Activated CD4-positive, alpha-beta T cell treated with anti-CD3 and anti-CD28 coated beads for 36 hours (primary cell): ENCODE data around the gene PTGS2. TPM values are rescaled to one million over a fixed set of nuclear protein-coding genes. Genes with fewer than 3 reads are reported as not detected.

Experiments
- ATAC-seq: fragments of 200-7000 bp; cut with Tn5 transposase; one replicate; pipeline ENCODE4 v1.10.0; 2021; ENCODE audit warnings: mild to moderate bottlenecking, moderate library complexity
- CTCF ChIA-PET: fragments of 350-600 bp; sonication (Branson Sonifier 250); formaldehyde crosslinking; loops from one replicate; lab custom pipeline; 2021; ENCODE audit warnings: antibody characterized with exemption; lab: Charles Lee
- POLR2A ChIA-PET: fragments of 350-600 bp; sonication (Branson Sonifier 250); formaldehyde crosslinking; loops from one replicate; lab custom pipeline; 2021; ENCODE audit warnings: antibody characterized with exemption, inconsistent platforms; lab: Charles Lee
- DNase-seq: peaks from one replicate; pipeline ENCODE4 v3.0.0-alpha.2; 2020
- H3K27ac Mint-ChIP-seq: one replicate; pipeline ENCODE4 v1.8.0; 2021; ENCODE audit warnings: mixed read lengths
- H3K27me3 Mint-ChIP-seq: one replicate; pipeline ENCODE4 v1.8.0; 2021; ENCODE audit warnings: mixed read lengths
- H3K36me3 Mint-ChIP-seq: one replicate; pipeline ENCODE4 v1.8.0; 2021; ENCODE audit warnings: low read depth, mixed read lengths
- H3K4me1 Mint-ChIP-seq: one replicate; pipeline ENCODE4 v1.8.0; 2021; ENCODE audit warnings: mixed read lengths
- H3K4me3 Mint-ChIP-seq: one replicate; pipeline ENCODE4 v1.8.0; 2021; ENCODE audit warnings: mild to moderate bottlenecking, moderate library complexity, mixed read lengths
- H3K9me3 Mint-ChIP-seq: one replicate; pipeline ENCODE4 v1.8.0; 2021; ENCODE audit warnings: low read depth, mixed read lengths
- intact Hi-C, 2 experiments: fragments of 100-400 bp; cut with DNase I in 1 of 2; cut with micrococcal nuclease in 1 of 2; formaldehyde crosslinking; loops; one replicate each; pipeline versions ENCODE4 v1.14.2 to v1.15.1; 2022 to 2024; cut with DNase I, micrococcal nuclease
- total RNA-seq, 2 experiments: library from RNA; stranded (reverse); gene quantifications; one replicate each; pipeline ENCODE4 v1.2.3, GENCODE V29; 2021

Gene PTGS2
- total RNA-seq, 2 experiments from 2014 or later = 1.1 to 1.2 TPM

- no peaks in the 10 kb centered on the region for H3K36me3 Mint-ChIP-seq
- no peak overlapping the region for H3K27ac Mint-ChIP-seq
- ChIA-PET POLR2A (no interaction called here), CTCF (interaction anchor here (0.7 kb wide), 1 partner anchor 312 kb away, joined by 3 read pairs; no protein-coding TSS in a partner anchor)
- ATAC-seq (no peak), DNase-seq (no peak)
- H3K4me3 Mint-ChIP-seq = no peak overlapping the region
- intact Hi-C loops = no loop called here
- no peaks in the 10 kb centered on the region for H3K4me1 Mint-ChIP-seq
- H3K27me3 Mint-ChIP-seq = peaks cover 5% of the 10 kb centered on the region
- no peaks in the 10 kb centered on the region for H3K9me3 Mint-ChIP-seq
Observed at GRCh38 chr1:186636786-186637185, 43.4 kb downstream of the PTGS2 start.

- intact Hi-C loops = no loop called here
- no peaks in the 10 kb centered on the region for H3K9me3 Mint-ChIP-seq
- H3K4me1 Mint-ChIP-seq = no peaks in the 10 kb centered on the region
- no peak for ATAC-seq
- no peak for DNase-seq
- CTCF ChIA-PET = interaction anchor here (0.6 kb wide), 1 partner anchor 317 kb away, joined by 3 read pairs; no protein-coding TSS in a partner anchor
- H3K27ac Mint-ChIP-seq = no peak overlapping the region
- no peaks in the 10 kb centered on the region for H3K36me3 Mint-ChIP-seq
- POLR2A ChIA-PET = no interaction called here
- H3K4me3 Mint-ChIP-seq = no peak overlapping the region
- peaks cover 5% of the 10 kb centered on the region for H3K27me3 Mint-ChIP-seq
Observed at GRCh38 chr1:186634511-186634910, 45.7 kb downstream of the PTGS2 start.

- Mint-ChIP-seq H3K4me1 (no peaks in the 10 kb centered on the region), H3K4me3 (no peak overlapping the region), H3K27ac (no peak overlapping the region), H3K36me3 (no peaks in the 10 kb centered on the region), H3K9me3 (no peaks in the 10 kb centered on the region), H3K27me3 (peaks cover 5% of the 10 kb centered on the region)
- POLR2A ChIA-PET = no interaction called here
- CTCF ChIA-PET = no interaction called here
- no peak for DNase-seq
- intact Hi-C loops = no loop called here
- ATAC-seq = no peak
Observed at GRCh38 chr1:186633116-186633515, 47.1 kb downstream of the PTGS2 start.

- intact Hi-C loops = no loop called here
- H3K36me3 Mint-ChIP-seq = no peaks in the 10 kb centered on the region
- no peaks in the 10 kb centered on the region for H3K9me3 Mint-ChIP-seq
- no peak overlapping the region for H3K4me3 Mint-ChIP-seq
- ChIA-PET POLR2A (no interaction called here), CTCF (no interaction called here)
- H3K4me1 Mint-ChIP-seq = no peaks in the 10 kb centered on the region
- DNase-seq (no peak), ATAC-seq (no peak)
- no peak overlapping the region for H3K27ac Mint-ChIP-seq
- H3K27me3 Mint-ChIP-seq = peaks cover 4% of the 10 kb centered on the region
Observed at GRCh38 chr1:186629341-186629740, 50.9 kb downstream of the PTGS2 start.

- Mint-ChIP-seq H3K9me3 (no peaks in the 10 kb centered on the region), H3K27me3 (peaks cover 4% of the 10 kb centered on the region), H3K4me3 (no peak overlapping the region), H3K4me1 (no peaks in the 10 kb centered on the region), H3K36me3 (no peaks in the 10 kb centered on the region), H3K27ac (no peak overlapping the region)
- ChIA-PET POLR2A (no interaction called here), CTCF (no interaction called here)
- no peak for DNase-seq
- no peak for ATAC-seq
- intact Hi-C loops = no loop called here
Observed at GRCh38 chr1:186628910-186629309, 51.3 kb downstream of the PTGS2 start.

GRCh38 chr1:186627019-186627418, 53.2 kb downstream of the PTGS2 start:
- intact Hi-C loops = no loop called here
- ChIA-PET CTCF (interaction anchor here (0.6 to 1.6 kb wide), 2 partner anchors 9 to 16 kb away, joined by 3 to 4 read pairs; no protein-coding TSS in a partner anchor), POLR2A (no interaction called here)
- no peaks in the 10 kb centered on the region for H3K9me3 Mint-ChIP-seq
- H3K27ac Mint-ChIP-seq = no peak overlapping the region
- ATAC-seq (no peak), DNase-seq (no peak)
- H3K36me3 Mint-ChIP-seq = no peaks in the 10 kb centered on the region
- H3K4me3 Mint-ChIP-seq = no peak overlapping the region
- H3K4me1 Mint-ChIP-seq = no peaks in the 10 kb centered on the region
- H3K27me3 Mint-ChIP-seq = peaks cover 8% of the 10 kb centered on the region

GRCh38 chr1:186626356-186626932, 53.8 kb downstream of the PTGS2 start:
- Mint-ChIP-seq H3K36me3 (no peaks in the 10 kb centered on the region), H3K4me3 (no peak overlapping the region), H3K4me1 (no peaks in the 10 kb centered on the region), H3K9me3 (no peaks in the 10 kb centered on the region), H3K27ac (no peak overlapping the region), H3K27me3 (peaks cover 8% of the 10 kb centered on the region)
- ChIA-PET CTCF (interaction anchor here (0.6 to 1.6 kb wide), 2 partner anchors 10 to 16 kb away, joined by 3 to 4 read pairs; no protein-coding TSS in a partner anchor), POLR2A (no interaction called here)
- ATAC-seq (no peak), DNase-seq (no peak)
- intact Hi-C loops = no loop called here

GRCh38 chr1:186623551-186623950, 56.7 kb downstream of the PTGS2 start:
- Mint-ChIP-seq H3K27ac (no peak overlapping the region), H3K36me3 (no peaks in the 10 kb centered on the region), H3K4me3 (no peak overlapping the region), H3K27me3 (peaks cover 8% of the 10 kb centered on the region), H3K4me1 (peaks cover 10% of the 10 kb centered on the region), H3K9me3 (no peaks in the 10 kb centered on the region)
- no peak for DNase-seq
- ChIA-PET CTCF (no interaction called here), POLR2A (no interaction called here)
- ATAC-seq = no peak
- intact Hi-C loops = no loop called here

Other genes with a start within 250 kb of the PTGS2 start
- not detected for gene PDC, start 219.3 kb downstream of the PTGS2 start, total RNA-seq
- under 1 TPM; 0.53 to 0.62 TPM for gene PLA2G4A, start 148.5 kb upstream of the PTGS2 start, total RNA-seq